ENCODE data around the gene MELTF.

GRCh38 chr3:197068077-197068476 is 38.5 kb upstream of the MELTF start:
- TF ChIP-seq OVOL2 (CRISPR knock-in tag; IDR thresholded peaks at IDR 0.05; ENCODE audit: borderline replicate concordance): no peak
- TF ChIP-seq NFE2L1 (CRISPR knock-in tag; IDR thresholded peaks at IDR 0.05): no peak
- no peak for TF ChIP-seq FOXK1 (CRISPR knock-in tag; IDR thresholded peaks at IDR 0.05)
- no peak for TF ChIP-seq ARID4B (CRISPR knock-in tag; IDR thresholded peaks at IDR 0.05; ENCODE audit: borderline replicate concordance)
- TF ChIP-seq CTCF (IDR thresholded peaks at IDR 0.05): no peak
- no peak for TF ChIP-seq ZNF512 (CRISPR knock-in tag; IDR thresholded peaks at IDR 0.05; ENCODE audit: borderline replicate concordance)
- TF ChIP-seq CREM (CRISPR knock-in tag; IDR thresholded peaks at IDR 0.05): no peak
- TF ChIP-seq CDX4 (CRISPR knock-in tag; IDR thresholded peaks at IDR 0.05; ENCODE audit: borderline replicate concordance): no peak
- no peak for TF ChIP-seq MLX (CRISPR knock-in tag; IDR thresholded peaks at IDR 0.05)
- no peak for TF ChIP-seq ZNF416 (CRISPR knock-in tag; IDR thresholded peaks at IDR 0.05)
- no peak for TF ChIP-seq ZBTB21 (CRISPR knock-in tag; IDR thresholded peaks at IDR 0.05; ENCODE audit: borderline replicate concordance)
- no peak for TF ChIP-seq FOXP1 (CRISPR knock-in tag; IDR thresholded peaks at IDR 0.05; ENCODE audit: borderline replicate concordance)
